Type B pancreatic cell (in vitro differentiated cells): ENCODE measurements around the gene HLF. TPM values are rescaled to one million over a fixed set of nuclear protein-coding genes. Genes with fewer than 3 reads are reported as not detected.

Experiments used
- DNase-seq: peaks from one replicate; pipeline ENCODE4 v3.0.0; 2021; ENCODE audit warnings: mixed read lengths; ENCODE audit not compliant: unreplicated experiment; ENCODE audit errors: extremely low spot score
- H3K27ac Mint-ChIP-seq: 2 replicates; pipeline ENCODE4 v1.8.0; 2021; ENCODE audit warnings: mild to moderate bottlenecking, mixed read lengths
- H3K27me3 Mint-ChIP-seq: 2 replicates; pipeline ENCODE4 v1.8.0; 2021; ENCODE audit warnings: mixed read lengths
- H3K36me3 Mint-ChIP-seq: 2 replicates; pipeline ENCODE4 v1.8.0; 2021; ENCODE audit warnings: mixed read lengths
- H3K4me1 Mint-ChIP-seq: one replicate; pipeline ENCODE4 v1.8.0; 2021; ENCODE audit warnings: mixed read lengths; ENCODE audit not compliant: unreplicated experiment
- H3K4me3 Mint-ChIP-seq: 2 replicates; pipeline ENCODE4 v1.8.0; 2021; ENCODE audit warnings: mild to moderate bottlenecking, mixed read lengths
- H3K9me3 Mint-ChIP-seq: 2 replicates; pipeline ENCODE4 v1.8.0; 2021; ENCODE audit warnings: mixed read lengths
- total RNA-seq: library from RNA; stranded (reverse); gene quantifications from 2 replicates; pipeline ENCODE4 v1.2.1, GENCODE V29; 2021; ENCODE audit warnings: low replicate concordance
- TF ChIP-seq, protein P1 (sequence below): fragments of 200-600 bp; sonication (generic); conservative IDR thresholded peaks from 2 replicates; pipeline ENCODE4 v1.5.0; 2021; ENCODE audit warnings: antibody characterized with exemption, mild to moderate bottlenecking

Gene HLF
- total RNA-seq, 1 donor from 2014 or later = 2.6 TPM

DNA sequence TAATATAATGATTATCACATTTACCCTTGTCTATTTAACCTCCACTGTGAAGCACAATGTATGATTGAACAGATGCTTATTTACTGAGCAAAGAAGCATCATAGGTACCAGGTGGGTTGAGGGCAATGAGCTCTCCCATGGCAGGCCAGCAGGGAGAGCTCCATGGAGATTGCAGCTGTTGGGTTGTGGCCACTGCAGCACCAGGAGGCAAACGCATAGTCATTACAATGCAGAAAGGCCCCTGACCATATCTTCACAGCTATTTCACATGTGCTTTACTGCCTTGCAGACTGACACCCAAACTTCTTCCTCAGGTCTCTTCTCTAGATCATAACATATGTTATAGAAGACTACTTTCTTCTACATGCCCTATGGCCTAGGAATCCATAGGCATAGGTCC lies 81.9 kb downstream of the HLF start:
- TF ChIP-seq, protein P1, sequence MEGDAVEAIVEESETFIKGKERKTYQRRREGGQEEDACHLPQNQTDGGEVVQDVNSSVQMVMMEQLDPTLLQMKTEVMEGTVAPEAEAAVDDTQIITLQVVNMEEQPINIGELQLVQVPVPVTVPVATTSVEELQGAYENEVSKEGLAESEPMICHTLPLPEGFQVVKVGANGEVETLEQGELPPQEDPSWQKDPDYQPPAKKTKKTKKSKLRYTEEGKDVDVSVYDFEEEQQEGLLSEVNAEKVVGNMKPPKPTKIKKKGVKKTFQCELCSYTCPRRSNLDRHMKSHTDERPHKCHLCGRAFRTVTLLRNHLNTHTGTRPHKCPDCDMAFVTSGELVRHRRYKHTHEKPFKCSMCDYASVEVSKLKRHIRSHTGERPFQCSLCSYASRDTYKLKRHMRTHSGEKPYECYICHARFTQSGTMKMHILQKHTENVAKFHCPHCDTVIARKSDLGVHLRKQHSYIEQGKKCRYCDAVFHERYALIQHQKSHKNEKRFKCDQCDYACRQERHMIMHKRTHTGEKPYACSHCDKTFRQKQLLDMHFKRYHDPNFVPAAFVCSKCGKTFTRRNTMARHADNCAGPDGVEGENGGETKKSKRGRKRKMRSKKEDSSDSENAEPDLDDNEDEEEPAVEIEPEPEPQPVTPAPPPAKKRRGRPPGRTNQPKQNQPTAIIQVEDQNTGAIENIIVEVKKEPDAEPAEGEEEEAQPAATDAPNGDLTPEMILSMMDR = no peak
- H3K27me3 Mint-ChIP-seq = no peaks in the 10 kb centered on the region
- peaks cover 7% of the 10 kb centered on the region for H3K4me1 Mint-ChIP-seq
- no peak overlapping the region for H3K27ac Mint-ChIP-seq
- H3K36me3 Mint-ChIP-seq = no peaks in the 10 kb centered on the region
- H3K9me3 Mint-ChIP-seq = no peaks in the 10 kb centered on the region
- no peak for DNase-seq
- H3K4me3 Mint-ChIP-seq = no peak overlapping the region

DNA sequence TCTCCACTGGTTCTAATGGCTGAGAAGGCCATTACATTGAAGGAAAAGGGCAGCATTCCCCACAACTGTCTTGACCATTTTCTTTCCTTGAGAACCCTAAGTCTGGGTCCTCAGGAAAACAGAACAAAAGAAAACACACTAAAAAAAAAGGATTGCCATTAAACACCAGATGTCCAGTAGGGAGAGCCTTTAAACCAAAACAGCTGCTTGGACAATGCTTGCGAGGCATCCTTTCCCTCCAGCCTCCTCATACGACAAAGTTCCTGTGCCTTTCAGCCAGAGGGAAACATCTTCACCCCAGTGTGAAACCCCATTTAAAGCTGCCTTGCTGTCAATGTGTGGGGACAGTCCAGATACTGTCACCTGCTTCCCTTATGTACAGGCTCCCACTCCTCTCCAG lies 82.6 kb downstream of the HLF start:
- Mint-ChIP-seq H3K27me3 (no peaks in the 10 kb centered on the region), H3K27ac (no peak overlapping the region), H3K4me3 (no peak overlapping the region), H3K4me1 (peaks cover 7% of the 10 kb centered on the region), H3K9me3 (no peaks in the 10 kb centered on the region), H3K36me3 (no peaks in the 10 kb centered on the region)
- no peak for DNase-seq
- TF ChIP-seq, protein P1 = no peak

DNA sequence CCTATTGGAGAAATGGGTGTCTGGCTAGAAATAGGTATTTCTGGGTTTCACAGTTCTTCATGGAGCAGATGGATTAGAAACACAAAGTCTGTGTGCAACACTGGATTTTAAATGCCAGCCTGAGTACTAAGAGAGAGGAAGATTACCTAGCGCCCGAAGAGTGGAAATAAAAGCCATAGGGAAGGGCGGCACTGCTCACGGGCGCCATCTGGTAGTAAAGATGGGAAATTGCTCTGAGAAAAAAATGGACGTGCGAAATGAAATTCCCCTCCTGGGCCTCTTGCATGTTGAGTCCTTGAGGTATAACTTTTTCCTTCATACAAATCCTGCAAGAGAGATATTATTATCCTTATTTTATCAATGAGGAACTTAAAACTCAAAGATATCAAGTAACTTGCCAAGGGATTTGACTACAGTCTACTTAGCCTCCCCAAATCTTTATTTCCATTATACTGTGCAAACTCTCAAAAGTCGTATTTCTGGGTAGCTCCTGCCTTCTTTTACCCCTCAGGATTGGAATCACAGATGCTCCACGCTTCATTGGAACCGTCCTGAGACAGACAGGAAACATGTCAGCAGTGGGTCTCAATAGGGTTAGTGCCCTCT lies 84.1 kb downstream of the HLF start:
- TF ChIP-seq, protein P1 = peak; percentile 90
- Mint-ChIP-seq H3K36me3 (no peaks in the 10 kb centered on the region), H3K4me3 (no peak overlapping the region), H3K27me3 (no peaks in the 10 kb centered on the region), H3K27ac (no peak overlapping the region), H3K4me1 (peaks cover 7% of the 10 kb centered on the region), H3K9me3 (no peaks in the 10 kb centered on the region)
- no peak for DNase-seq

DNA sequence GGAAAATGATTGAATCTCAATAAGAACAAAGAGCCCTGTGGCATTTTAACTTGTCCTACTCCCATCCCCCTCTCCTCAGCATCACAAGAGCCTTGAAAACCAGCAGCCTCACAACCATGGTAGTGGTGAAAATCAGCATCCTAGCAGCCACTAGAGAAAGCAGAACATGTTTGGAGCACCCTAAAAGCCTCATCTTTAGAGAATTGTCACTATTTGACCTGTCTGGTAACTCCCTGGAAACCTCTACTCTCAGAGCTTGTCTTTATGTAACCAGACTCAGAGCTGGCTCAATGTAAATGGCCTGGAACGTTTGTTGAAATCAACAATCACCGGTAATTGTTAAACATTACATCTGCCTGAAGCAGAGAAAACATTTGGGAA lies 86.1 kb downstream of the HLF start:
- no peak for DNase-seq
- Mint-ChIP-seq H3K36me3 (no peaks in the 10 kb centered on the region), H3K4me3 (no peak overlapping the region), H3K9me3 (no peaks in the 10 kb centered on the region), H3K27me3 (no peaks in the 10 kb centered on the region), H3K4me1 (peaks cover 7% of the 10 kb centered on the region), H3K27ac (no peak overlapping the region)
- TF ChIP-seq, protein P1 = no peak

DNA sequence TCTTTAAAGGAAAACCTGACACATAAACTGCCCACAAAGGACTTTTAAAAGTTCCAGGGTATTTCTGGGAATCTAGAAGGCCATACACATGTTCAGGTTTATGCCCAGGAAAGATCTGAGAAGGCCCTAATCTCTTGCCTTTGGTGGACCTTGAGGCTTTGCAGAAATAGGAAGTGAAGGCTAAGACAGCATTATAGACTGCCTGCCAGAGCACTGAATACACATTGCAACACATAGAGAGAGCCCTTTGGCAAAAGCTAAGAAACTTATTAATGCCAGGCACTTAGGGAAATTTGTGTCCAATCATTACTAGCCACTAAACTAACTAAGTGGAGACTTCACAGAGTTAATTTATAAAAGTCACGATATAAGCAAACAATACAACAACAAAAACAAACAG lies 86.5 kb downstream of the HLF start:
- Mint-ChIP-seq H3K27me3 (no peaks in the 10 kb centered on the region), H3K36me3 (no peaks in the 10 kb centered on the region), H3K9me3 (no peaks in the 10 kb centered on the region), H3K4me3 (no peak overlapping the region), H3K27ac (no peak overlapping the region), H3K4me1 (peaks cover 7% of the 10 kb centered on the region)
- DNase-seq = no peak
- TF ChIP-seq, protein P1 = no peak

DNA sequence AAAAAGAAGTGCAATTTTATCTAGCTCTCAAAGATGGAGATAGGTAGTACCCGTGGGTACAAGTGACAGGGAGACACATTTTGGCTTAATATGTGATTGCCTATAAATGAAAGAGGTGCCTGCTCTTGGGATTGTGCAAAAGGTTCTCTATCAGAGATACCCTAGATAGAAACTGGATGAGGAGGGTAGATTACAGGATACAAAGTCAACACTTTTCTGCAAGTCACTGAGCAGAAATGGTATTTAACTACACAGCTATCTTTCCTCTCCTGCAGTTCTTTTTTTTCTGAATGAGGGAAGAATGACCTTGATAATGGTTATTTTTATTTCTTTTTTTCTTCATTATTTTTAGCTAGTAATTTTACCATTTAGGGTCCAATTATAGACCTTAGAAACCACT lies 89.2 kb downstream of the HLF start:
- DNase-seq = no peak
- H3K36me3 Mint-ChIP-seq = no peaks in the 10 kb centered on the region
- H3K4me3 Mint-ChIP-seq = no peak overlapping the region
- peaks cover 3% of the 10 kb centered on the region for H3K27me3 Mint-ChIP-seq
- peaks cover 1% of the 10 kb centered on the region for H3K4me1 Mint-ChIP-seq
- TF ChIP-seq, protein P1 = no peak
- H3K27ac Mint-ChIP-seq = no peak overlapping the region
- H3K9me3 Mint-ChIP-seq = no peaks in the 10 kb centered on the region
